Suppressor macrophage (primary cell): ENCODE results near the gene CDH23.
A peak's percentile ranks its signal among the peaks of the same experiment; 100 is the strongest.

ENCODE experiments used
- DNase-seq, 4 experiments: peaks; one replicate each; pipeline ENCODE4 v3.0.0-alpha.2; 2020 to 2022

The CDH23 gene

GRCh38 chr10:71517298-71518169, 120.8 kb downstream of the CDH23 start:
- no peak for DNase-seq

- no peak for DNase-seq
Observed at GRCh38 chr10:71520042-71520441, 123.3 kb downstream of the CDH23 start.

- DNase-seq, result no peak
Observed at GRCh38 chr10:71521504-71522441, 125.1 kb downstream of the CDH23 start.

GRCh38 chr10:71522442-71523144, 125.9 kb downstream of the CDH23 start:
- DNase-seq, result no peak

- DNase-seq, result no peak
Observed at GRCh38 chr10:71523756-71524155, 127.0 kb downstream of the CDH23 start.

GRCh38 chr10:71525092-71525491, 128.4 kb downstream of the CDH23 start:
- no peak for DNase-seq

- no peak for DNase-seq
Observed at GRCh38 chr10:71525721-71526120, 129.0 kb downstream of the CDH23 start.

- peak in 2 of 4 experiments; percentile 16 to 26 for DNase-seq
Observed at GRCh38 chr10:71526653-71527052, 129.9 kb downstream of the CDH23 start.

- DNase-seq, result no peak
Observed at GRCh38 chr10:71527135-71527534, 130.4 kb downstream of the CDH23 start.

- no peak for DNase-seq
Observed at GRCh38 chr10:71528371-71529206, 131.9 kb downstream of the CDH23 start.

GRCh38 chr10:71529207-71529827, 132.6 kb downstream of the CDH23 start:
- DNase-seq, result no peak

GRCh38 chr10:71530781-71531180, 134.1 kb downstream of the CDH23 start:
- DNase-seq, result no peak

GRCh38 chr10:71531485-71532446, 135.0 kb downstream of the CDH23 start:
- DNase-seq, result peak; percentile 40 to 61 (median 52)

GRCh38 chr10:71532878-71533277, 136.2 kb downstream of the CDH23 start:
- DNase-seq, result no peak

GRCh38 chr10:71533936-71534335, 137.2 kb downstream of the CDH23 start:
- DNase-seq, result no peak

- DNase-seq, result peak; percentile 47 to 58 (median 50)
Observed at GRCh38 chr10:71534568-71535194, 138.0 kb downstream of the CDH23 start.

GRCh38 chr10:71536332-71536731, 139.6 kb downstream of the CDH23 start:
- peak in 2 of 4 experiments; percentile 13 to 38 for DNase-seq

- DNase-seq, result no peak
Observed at GRCh38 chr10:71537125-71537524, 140.4 kb downstream of the CDH23 start.

GRCh38 chr10:71537681-71538080, 141.0 kb downstream of the CDH23 start:
- no peak for DNase-seq
